NK-92 (cell line): ENCODE results near the gene ATP6V1A.

Experiments used
- DNase-seq: peaks from one replicate; lab custom pipeline; 2025; ENCODE audit not compliant: unreplicated experiment; lab: John Stamatoyannopoulos, UW

ATP6V1A gene

DNA sequence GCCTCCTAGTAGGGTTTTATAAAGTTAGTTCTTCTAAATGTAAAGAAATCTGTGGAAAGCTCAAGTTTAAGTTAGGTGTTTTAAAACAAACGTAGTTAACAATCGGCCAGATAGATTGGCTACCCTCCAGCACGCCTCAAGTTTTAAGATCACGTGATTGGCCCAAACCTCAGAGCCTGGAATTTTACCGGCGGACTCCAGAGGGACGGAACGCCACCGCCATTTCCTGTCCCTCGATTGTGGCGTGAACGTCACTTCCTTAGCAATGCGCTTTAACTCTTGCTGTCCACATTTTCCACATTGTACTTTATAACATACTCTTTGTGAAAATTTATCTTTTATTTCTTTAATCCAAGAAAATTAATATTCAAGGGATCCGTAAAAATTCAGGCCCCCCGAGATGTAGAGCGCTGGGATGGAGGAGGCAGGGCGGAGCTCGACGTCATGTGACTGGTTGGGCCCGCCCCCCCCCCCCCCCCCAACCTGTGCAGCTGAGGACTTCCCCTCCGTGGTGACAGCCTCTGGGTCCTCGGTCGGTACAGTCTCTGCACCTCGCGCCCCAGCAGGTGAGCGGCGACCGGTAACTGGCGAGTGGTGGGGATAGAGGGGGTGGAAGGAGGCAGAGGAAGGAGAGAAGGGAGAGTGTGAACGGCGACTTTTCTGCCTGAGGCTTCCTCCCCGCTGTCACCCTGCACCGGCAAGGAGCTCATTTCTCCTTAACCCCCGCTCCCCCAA lies at the start of gene ATP6V1A:
ATP6V1A (plus strand) TSS at position 488 of the 735 bp plus-strand sequence. CDS start 31,719 bp downstream, outside the sequence.
- peak; percentile 37 for DNase-seq

DNA sequence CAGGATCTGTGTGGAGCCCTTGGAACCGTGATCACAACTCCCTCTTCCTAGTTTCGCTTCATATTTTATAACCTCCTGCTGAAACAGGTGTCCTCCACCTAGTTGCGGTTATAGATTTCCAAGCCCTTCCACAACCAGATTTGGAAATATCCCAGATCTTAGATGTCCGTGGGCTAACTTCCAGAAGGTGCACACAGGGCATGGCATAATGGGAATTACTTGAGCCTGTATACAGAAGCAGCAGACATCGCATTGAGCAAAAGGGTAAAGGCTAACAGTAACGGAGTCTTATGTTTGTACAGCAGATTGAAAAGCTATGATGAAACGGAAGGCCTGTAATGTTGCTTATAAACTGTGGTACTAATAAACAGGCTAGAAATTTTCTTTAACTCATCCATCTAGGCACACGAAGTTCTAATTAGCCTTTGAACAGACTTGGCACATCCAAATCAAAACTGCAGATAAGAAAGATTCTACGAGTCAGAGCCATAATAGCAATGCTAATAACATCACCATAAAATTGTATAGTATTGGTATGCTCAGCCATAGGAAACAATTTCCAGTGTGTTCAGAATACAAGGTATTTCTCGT lies 49.2 kb upstream of the ATP6V1A start:
- DNase-seq = no peak

DNA sequence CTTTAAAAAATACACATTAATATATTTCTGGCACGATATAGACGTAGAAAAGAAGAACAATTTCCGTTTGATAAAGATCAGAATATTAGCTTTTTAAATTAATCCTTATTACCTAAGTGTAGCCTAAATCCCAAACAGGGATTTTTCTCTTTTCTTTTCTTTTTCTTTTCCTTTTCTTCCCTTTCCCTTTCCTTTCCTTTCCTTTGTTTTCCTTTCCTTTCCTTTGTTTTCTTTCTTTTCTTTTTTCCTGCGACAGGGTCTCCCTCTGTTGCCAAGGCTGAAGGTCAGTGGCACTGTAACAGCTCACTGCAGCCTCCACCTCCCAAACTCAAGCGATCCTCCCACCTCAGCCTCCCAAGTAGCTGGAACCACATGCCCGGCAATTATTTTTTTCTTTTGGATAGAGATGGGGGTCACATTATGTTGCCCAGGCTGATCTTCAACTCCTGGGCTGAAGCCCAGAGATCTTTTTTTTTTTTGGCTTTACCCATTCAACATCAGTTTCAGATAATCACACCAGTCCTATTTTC lies 48.6 kb upstream of the ATP6V1A start:
- DNase-seq = no peak

DNA sequence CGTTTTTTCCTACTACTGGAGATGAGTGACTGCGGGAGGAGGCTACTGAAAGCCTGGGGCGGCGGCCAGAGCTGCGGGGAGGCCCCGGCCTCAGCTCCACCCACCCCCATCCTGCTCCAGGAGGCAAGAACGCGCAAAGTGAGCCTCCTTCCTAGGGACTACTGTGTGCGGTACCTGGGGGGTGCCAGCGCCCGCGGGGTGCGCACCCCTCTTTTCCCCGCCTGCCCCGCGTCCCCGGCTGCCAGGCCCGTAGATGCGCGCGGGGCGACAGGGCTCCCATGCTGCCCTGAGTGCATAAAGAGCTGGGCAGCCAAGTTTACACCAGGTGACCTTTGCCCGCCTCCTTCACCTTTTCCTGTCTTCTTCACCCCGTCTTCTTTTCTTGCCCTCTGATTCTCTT lies 47.9 kb upstream of the ATP6V1A start:
- no peak for DNase-seq

DNA sequence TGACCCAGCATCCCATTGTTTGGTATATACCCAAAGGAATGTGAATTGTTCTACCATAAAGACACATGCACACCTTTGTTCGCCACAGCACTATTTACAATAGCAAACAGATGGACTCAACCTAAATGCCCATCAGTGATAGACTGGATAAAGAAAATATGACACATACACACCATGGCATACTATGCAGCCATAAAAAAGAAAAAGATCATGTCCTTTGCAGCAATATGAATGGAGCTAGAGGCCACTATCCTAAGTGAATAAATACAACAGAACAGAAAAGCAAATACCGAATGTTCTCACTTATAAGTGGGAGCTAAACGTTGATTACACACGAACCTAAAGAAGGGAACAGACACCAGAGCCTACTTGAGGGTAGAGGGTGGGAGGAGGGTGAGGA lies 39.0 kb upstream of the ATP6V1A start:
- DNase-seq = no peak

GRCh38 chr3:113712129-113712528 lies 34.7 kb upstream of the ATP6V1A start:
- DNase-seq = no peak

DNA sequence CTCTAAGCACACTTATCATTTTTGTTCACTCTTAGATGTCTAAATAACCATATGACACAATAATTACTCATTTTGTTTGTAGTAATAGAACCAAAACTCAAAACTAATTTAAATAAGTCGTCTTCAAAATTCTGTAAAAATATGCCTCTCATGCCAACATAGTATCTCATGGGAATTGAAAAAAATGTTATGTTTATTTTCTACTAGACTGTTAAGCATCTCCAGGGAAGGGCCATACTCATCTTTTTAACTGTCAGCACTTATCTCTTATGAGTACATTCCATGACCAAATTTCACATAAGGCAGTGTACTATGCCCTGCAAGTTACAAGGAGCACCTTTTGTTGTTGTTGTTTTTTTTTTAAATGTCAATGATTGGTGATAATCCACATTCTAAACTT lies 32.1 kb upstream of the ATP6V1A start:
- DNase-seq = no peak

DNA sequence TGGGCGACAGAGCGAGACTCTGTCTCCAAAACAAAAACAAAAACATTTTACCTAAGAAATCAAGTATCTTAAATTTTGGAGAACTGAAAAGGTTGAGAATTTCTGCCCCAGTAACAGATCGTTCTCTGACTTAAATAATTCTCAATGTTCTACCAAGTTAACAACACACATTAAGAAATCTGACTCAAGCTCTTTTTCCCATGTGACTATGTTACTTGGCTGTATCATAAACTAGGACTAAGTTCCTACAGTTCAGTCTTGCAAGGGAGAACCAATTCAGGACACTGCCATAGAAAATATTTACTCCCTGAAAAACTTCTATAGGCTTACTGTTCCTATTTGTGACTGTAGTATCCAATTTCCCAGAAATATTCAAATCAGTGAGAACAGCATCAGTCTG lies 29.5 kb upstream of the ATP6V1A start:
- DNase-seq = no peak

DNA sequence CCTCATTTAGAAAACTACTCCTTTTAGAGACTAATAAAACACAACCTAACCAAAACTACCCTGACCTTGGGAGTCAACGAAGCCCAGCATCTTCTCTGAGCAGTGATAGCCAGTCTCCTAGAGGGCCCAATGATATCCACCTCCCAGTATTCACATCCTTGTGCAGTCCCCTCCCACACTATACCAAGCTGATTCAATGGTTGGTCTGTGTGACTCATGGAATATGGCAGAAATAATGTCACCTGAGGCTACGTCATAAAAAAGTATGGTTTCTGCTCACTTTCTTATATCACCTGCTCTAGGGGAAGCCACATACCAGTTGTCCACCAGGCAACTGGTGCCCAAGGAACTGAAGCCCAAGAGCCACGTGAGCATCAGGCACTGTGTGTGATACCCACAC lies 29.0 kb upstream of the ATP6V1A start:
- no peak for DNase-seq

GRCh38 chr3:113719294-113719693 lies 27.5 kb upstream of the ATP6V1A start:
- no peak for DNase-seq

DNA sequence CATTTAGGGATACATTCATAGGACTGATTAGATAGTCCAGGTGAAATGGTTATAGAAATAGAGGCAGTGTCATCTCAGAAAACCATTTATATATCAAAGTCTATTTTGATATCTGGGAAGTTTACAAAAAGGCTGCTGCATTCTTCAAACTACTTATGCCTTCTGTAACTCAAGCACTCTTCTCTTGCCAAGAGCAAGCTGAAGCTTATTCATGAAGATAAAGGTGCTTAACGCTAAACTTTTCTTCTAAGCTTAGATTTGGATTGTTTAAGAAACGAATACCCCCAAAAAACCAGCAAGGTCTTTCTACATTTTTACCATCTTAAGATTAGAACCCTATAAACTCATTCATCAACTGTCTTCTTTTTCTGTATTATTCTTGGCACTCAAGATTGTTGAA lies 27.1 kb upstream of the ATP6V1A start:
- DNase-seq = no peak

DNA sequence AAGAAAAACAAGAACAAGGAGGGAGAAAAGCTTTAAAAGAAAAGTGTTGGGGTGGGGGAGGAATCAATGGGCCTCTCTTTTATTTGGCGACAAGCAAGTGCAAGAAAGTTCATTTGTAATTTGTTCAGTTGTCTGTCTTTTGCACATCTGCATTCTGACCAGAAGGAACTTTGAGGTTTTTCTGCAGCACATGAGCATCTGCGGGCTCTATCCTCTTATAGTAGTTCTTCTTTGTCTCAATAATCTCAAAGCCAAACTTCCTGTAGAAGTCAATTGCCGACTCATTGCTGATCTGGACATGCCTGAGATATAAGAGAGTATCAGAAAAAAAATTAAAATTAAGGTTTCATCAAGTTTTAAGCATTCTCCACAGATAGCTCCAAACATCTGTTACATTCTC lies 25.2 kb upstream of the ATP6V1A start:
- no peak for DNase-seq

DNA sequence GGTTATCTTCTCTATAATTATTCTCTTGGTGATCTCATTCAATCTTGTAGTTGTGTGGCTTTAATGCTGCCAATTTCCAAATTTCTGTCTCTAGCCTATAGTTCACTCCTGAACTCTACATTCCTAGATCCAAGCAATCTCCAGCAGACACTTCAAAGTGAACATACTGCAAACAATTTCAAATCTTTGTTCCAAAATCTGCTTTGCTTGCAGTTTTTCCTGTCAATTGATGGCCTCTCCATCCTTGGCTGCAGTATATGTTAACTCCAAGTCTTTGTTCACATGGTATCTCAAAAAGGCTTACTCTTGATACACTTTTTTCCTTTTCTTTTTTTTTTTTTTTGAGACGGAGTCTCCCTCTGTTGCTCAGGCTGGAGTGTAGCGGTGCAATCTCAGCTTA lies 18.2 kb upstream of the ATP6V1A start:
- no peak for DNase-seq

GRCh38 chr3:113730550-113730949 lies 16.3 kb upstream of the ATP6V1A start:
- DNase-seq = no peak

GRCh38 chr3:113731694-113732093 lies 15.1 kb upstream of the ATP6V1A start:
- DNase-seq = no peak

- DNase-seq = no peak
These were observed 10.2 kb upstream of the ATP6V1A start for GRCh38 chr3:113736548-113737089.

- no peak for DNase-seq
These were observed 5.7 kb upstream of the ATP6V1A start for GRCh38 chr3:113741086-113741485.

DNA sequence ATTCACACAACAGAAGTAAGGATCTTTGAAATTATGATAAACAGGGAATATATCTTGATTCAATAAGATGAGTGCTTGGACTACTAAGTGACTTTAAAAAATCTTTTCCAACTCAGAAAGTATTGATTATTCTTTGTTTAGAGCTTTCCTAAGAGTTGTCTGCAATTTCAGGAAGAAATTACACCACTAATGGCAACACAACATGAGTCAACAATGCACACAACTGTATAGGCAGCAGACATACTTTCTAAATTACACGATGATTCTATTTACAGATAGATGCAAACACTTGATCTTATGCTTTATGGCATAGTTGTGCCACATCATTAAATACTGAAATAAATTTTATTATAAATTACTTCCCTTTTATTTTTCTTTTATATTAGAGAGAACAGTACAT lies 5.2 kb upstream of the ATP6V1A start:
- no peak for DNase-seq

- DNase-seq = no peak
These were observed 3.7 kb upstream of the ATP6V1A start for GRCh38 chr3:113743006-113743630.

- DNase-seq = peak; percentile 19
These were observed 1.7 kb upstream of the ATP6V1A start for GRCh38 chr3:113744941-113745755.
